HG03060 (cell line): ENCODE results near the gene ADCY2.

Source experiments
- ATAC-seq: cut with Tn5 transposase; IDR thresholded peaks from one replicate; pipeline ENCODE4 v1.9.1; 2021; ENCODE audit warnings: low read depth, moderate number of reproducible peaks; ENCODE audit not compliant: unreplicated experiment

The ADCY2 gene

GRCh38 chr5:7578071-7578470 is 182.1 kb downstream of the ADCY2 start:
- no peak for ATAC-seq

- no peak for ATAC-seq
Measured at GRCh38 chr5:7584749-7585148, 188.8 kb downstream of the ADCY2 start.

- no peak for ATAC-seq
Measured at GRCh38 chr5:7585807-7586206, 189.9 kb downstream of the ADCY2 start.

- ATAC-seq = no peak
Measured at GRCh38 chr5:7586480-7586879, 190.5 kb downstream of the ADCY2 start.

GRCh38 chr5:7589800-7590199 is 193.9 kb downstream of the ADCY2 start:
- no peak for ATAC-seq

GRCh38 chr5:7592910-7593309 is 197.0 kb downstream of the ADCY2 start:
- no peak for ATAC-seq

GRCh38 chr5:7597059-7597642 is 201.2 kb downstream of the ADCY2 start:
- no peak for ATAC-seq

GRCh38 chr5:7606840-7607465 is 211.0 kb downstream of the ADCY2 start:
- no peak for ATAC-seq

GRCh38 chr5:7608772-7609171 is 212.8 kb downstream of the ADCY2 start:
- no peak for ATAC-seq

GRCh38 chr5:7609726-7610125 is 213.8 kb downstream of the ADCY2 start:
- no peak for ATAC-seq

- no peak for ATAC-seq
Measured at GRCh38 chr5:7610531-7611177, 214.7 kb downstream of the ADCY2 start.

GRCh38 chr5:7611518-7611917 is 215.6 kb downstream of the ADCY2 start:
- ATAC-seq = no peak

GRCh38 chr5:7615566-7616061 is 219.7 kb downstream of the ADCY2 start:
- no peak for ATAC-seq

- no peak for ATAC-seq
Measured at GRCh38 chr5:7616897-7617296, 221.0 kb downstream of the ADCY2 start.

GRCh38 chr5:7622498-7622897 is 226.6 kb downstream of the ADCY2 start:
- no peak for ATAC-seq

GRCh38 chr5:7625740-7626139 is 229.8 kb downstream of the ADCY2 start:
- no peak for ATAC-seq

- ATAC-seq = no peak
Measured at GRCh38 chr5:7628248-7628647, 232.3 kb downstream of the ADCY2 start.

GRCh38 chr5:7628820-7629219 is 232.9 kb downstream of the ADCY2 start:
- no peak for ATAC-seq

GRCh38 chr5:7629561-7629960 is 233.6 kb downstream of the ADCY2 start:
- ATAC-seq = no peak

GRCh38 chr5:7634837-7635236 is 238.9 kb downstream of the ADCY2 start:
- ATAC-seq = no peak

GRCh38 chr5:7638456-7638855 is 242.5 kb downstream of the ADCY2 start:
- ATAC-seq = no peak

GRCh38 chr5:7642029-7642428 is 246.1 kb downstream of the ADCY2 start:
- ATAC-seq = no peak
